ENCODE measurements around the gene HIGD2A. TPM values are rescaled to one million over a fixed set of nuclear protein-coding genes. Genes with fewer than 3 reads are reported as not detected.

Gene HIGD2A
- total RNA-seq, 4 donors from 2014 or later: 4.6 to 74.5 (median 26.7) TPM

GRCh38 chr5:176382721-176383120 lies 5.8 kb upstream of the HIGD2A start:
- H3K36me3 ChIP-seq: no peaks in the 10 kb centered on the region
- no peak overlapping the region for H3K4me3 ChIP-seq
- peaks cover 0 to 5% of the 10 kb centered on the region in 2 donors for H3K4me1 ChIP-seq
- intact Hi-C loops (cut with DNase I; ENCODE audit: low total_unique reads): no loop called here
- no peaks in the 10 kb centered on the region for H3K9me3 ChIP-seq
- H3K27me3 ChIP-seq: no peaks in the 10 kb centered on the region
- DNase-seq: peak in 1 of 2 donors; percentile 2
- TF ChIP-seq CTCF (IDR thresholded peaks at IDR 0.05) (no peak), POLR2A (IDR thresholded peaks at IDR 0.05) (no peak)
- no peak overlapping the region for H3K27ac ChIP-seq

GRCh38 chr5:176383248-176383905 lies 5.2 kb upstream of the HIGD2A start:
- Histone ChIP-seq H3K27ac (no peak overlapping the region), H3K9me3 (no peaks in the 10 kb centered on the region), H3K36me3 (no peaks in the 10 kb centered on the region), H3K4me3 (no peak overlapping the region), H3K27me3 (no peaks in the 10 kb centered on the region), H3K4me1 (peaks cover 0 to 5% of the 10 kb centered on the region in 2 donors)
- intact Hi-C loops (cut with DNase I; ENCODE audit: low total_unique reads): no loop called here
- TF ChIP-seq POLR2A (IDR thresholded peaks at IDR 0.05) (no peak), CTCF (IDR thresholded peaks at IDR 0.05) (no peak)
- no peak for DNase-seq

GRCh38 chr5:176383961-176384360 lies 4.6 kb upstream of the HIGD2A start:
- H3K4me3 ChIP-seq: no peak overlapping the region
- TF ChIP-seq CTCF (IDR thresholded peaks at IDR 0.05) (no peak), POLR2A (IDR thresholded peaks at IDR 0.05) (no peak)
- no peaks in the 10 kb centered on the region for H3K27me3 ChIP-seq
- no peaks in the 10 kb centered on the region for H3K9me3 ChIP-seq
- peaks cover 0 to 5% of the 10 kb centered on the region in 2 donors for H3K4me1 ChIP-seq
- H3K27ac ChIP-seq: no peak overlapping the region
- H3K36me3 ChIP-seq: no peaks in the 10 kb centered on the region
- intact Hi-C loops (cut with DNase I; ENCODE audit: low total_unique reads): no loop called here
- no peak for DNase-seq

DNA sequence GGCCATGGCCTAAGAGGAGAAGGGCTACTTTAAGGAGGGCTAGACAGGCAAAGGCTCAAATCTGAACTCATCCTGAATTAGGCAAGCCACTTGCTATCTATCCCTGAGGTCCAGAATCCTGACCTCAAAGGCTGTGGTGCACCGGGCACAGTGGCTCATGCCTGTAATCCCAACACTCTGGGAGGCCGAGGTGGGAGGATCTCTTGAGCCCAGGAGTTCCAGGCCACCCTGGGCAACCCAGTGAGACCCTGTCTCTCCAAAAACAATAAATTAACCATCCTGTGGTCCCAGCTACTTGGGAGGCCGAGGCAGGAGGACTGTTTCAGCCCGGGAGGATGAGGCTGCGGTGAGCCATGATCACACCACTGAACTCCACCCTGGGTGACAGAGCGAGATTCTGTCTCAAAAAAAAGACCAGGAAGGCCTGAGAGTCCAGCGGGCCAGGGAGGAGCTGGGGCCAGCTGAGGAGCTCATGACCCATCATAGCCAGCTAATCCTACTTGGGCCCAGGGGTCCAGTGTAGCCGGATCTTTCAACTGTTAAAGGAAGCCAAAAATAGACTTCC lies 4.1 kb upstream of the HIGD2A start:
- intact Hi-C loops (cut with DNase I; ENCODE audit: low total_unique reads): no loop called here
- Histone ChIP-seq H3K4me1 (peaks cover 0 to 5% of the 10 kb centered on the region in 2 donors), H3K36me3 (no peaks in the 10 kb centered on the region), H3K27me3 (no peaks in the 10 kb centered on the region), H3K27ac (no peak overlapping the region), H3K9me3 (no peaks in the 10 kb centered on the region), H3K4me3 (no peak overlapping the region)
- no peak for DNase-seq
- TF ChIP-seq POLR2A (IDR thresholded peaks at IDR 0.05) (no peak), CTCF (IDR thresholded peaks at IDR 0.05) (no peak)

GRCh38 chr5:176384991-176385390 lies 3.6 kb upstream of the HIGD2A start:
- Histone ChIP-seq H3K4me3 (no peak overlapping the region), H3K4me1 (peaks cover 0 to 5% of the 10 kb centered on the region in 2 donors), H3K9me3 (no peaks in the 10 kb centered on the region), H3K27ac (no peak overlapping the region), H3K27me3 (no peaks in the 10 kb centered on the region), H3K36me3 (no peaks in the 10 kb centered on the region)
- DNase-seq: no peak
- intact Hi-C loops (cut with DNase I; ENCODE audit: low total_unique reads): no loop called here
- no peak for TF ChIP-seq POLR2A (IDR thresholded peaks at IDR 0.05)
